ENCODE data around the gene TIAL1.

- TF ChIP-seq PPARA (CRISPR knock-in tag; IDR thresholded peaks at IDR 0.05; ENCODE audit: borderline replicate concordance) (no peak), ZNF8 (CRISPR knock-in tag; IDR thresholded peaks at IDR 0.05) (no peak), ZFP3 (CRISPR knock-in tag; IDR thresholded peaks at IDR 0.05) (no peak), TOX (CRISPR knock-in tag; IDR thresholded peaks at IDR 0.05; ENCODE audit: borderline replicate concordance) (no peak), ESRRG (CRISPR knock-in tag; IDR thresholded peaks at IDR 0.05) (no peak)
- TF ChIP-seq, protein P1, sequence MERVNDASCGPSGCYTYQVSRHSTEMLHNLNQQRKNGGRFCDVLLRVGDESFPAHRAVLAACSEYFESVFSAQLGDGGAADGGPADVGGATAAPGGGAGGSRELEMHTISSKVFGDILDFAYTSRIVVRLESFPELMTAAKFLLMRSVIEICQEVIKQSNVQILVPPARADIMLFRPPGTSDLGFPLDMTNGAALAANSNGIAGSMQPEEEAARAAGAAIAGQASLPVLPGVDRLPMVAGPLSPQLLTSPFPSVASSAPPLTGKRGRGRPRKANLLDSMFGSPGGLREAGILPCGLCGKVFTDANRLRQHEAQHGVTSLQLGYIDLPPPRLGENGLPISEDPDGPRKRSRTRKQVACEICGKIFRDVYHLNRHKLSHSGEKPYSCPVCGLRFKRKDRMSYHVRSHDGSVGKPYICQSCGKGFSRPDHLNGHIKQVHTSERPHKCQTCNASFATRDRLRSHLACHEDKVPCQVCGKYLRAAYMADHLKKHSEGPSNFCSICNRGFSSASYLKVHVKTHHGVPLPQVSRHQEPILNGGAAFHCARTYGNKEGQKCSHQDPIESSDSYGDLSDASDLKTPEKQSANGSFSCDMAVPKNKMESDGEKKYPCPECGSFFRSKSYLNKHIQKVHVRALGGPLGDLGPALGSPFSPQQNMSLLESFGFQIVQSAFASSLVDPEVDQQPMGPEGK (CRISPR knock-in tag; IDR thresholded peaks at IDR 0.05; ENCODE audit: borderline replicate concordance) = no peak
Measured at GRCh38 chr10:119643306-119644204, 46.8 kb upstream of the TIAL1 start.

Data from SK-N-SH treated with all-trans-retinoic acid at 6 μM for 48 hours (cell line).